Inflammatory macrophage treated with lipopolysaccharide for 1 hour (primary cell): ENCODE results near the gene ANXA2R.

Source experiments
- DNase-seq, 2 donors: peaks; one replicate each; pipeline ENCODE4 v3.0.0-alpha.2; 2020 to 2022

Gene ANXA2R

GRCh38 chr5:42994555-42995359 is 45.4 kb downstream of the ANXA2R start:
- peak; percentile 90 to 98 for DNase-seq

GRCh38 chr5:42994246-42994554 is 45.9 kb downstream of the ANXA2R start:
- DNase-seq, result no peak

- peak; percentile 67 to 69 for DNase-seq
Observed at GRCh38 chr5:42993516-42994245, 46.4 kb downstream of the ANXA2R start.

GRCh38 chr5:42992088-42992879 is 47.8 kb downstream of the ANXA2R start:
- peak; percentile 87 for DNase-seq

GRCh38 chr5:42991404-42992087 is 48.6 kb downstream of the ANXA2R start:
- DNase-seq, result peak in 1 of 2 donors; percentile 69

GRCh38 chr5:42990892-42991291 is 49.2 kb downstream of the ANXA2R start:
- no peak for DNase-seq
